ENCODE measurements around the gene RAMP3.

DNA sequence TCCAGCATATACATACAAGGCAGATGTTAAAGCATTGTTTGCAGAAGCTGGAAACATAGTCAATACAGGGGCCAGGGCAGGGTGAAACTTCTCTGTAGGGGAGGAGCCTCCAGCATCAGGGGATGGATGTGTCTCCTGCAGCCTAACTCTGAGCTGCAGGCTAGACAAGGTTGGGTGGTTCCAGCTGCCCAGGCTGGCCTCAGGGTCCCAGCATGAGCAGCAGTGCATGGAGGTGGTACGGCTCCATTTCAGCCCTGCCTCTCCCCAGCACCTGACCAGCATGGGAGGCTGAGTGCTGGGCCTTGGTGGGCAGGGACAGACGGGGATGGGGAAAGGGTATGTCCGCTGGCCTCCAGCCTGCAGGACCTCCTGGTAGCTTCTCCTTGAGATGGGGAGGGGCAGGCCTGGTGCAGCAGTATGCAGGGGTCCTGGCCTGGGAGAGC, 38.7 kb upstream of the RAMP3 start:
- TF ChIP-seq, protein P1, sequence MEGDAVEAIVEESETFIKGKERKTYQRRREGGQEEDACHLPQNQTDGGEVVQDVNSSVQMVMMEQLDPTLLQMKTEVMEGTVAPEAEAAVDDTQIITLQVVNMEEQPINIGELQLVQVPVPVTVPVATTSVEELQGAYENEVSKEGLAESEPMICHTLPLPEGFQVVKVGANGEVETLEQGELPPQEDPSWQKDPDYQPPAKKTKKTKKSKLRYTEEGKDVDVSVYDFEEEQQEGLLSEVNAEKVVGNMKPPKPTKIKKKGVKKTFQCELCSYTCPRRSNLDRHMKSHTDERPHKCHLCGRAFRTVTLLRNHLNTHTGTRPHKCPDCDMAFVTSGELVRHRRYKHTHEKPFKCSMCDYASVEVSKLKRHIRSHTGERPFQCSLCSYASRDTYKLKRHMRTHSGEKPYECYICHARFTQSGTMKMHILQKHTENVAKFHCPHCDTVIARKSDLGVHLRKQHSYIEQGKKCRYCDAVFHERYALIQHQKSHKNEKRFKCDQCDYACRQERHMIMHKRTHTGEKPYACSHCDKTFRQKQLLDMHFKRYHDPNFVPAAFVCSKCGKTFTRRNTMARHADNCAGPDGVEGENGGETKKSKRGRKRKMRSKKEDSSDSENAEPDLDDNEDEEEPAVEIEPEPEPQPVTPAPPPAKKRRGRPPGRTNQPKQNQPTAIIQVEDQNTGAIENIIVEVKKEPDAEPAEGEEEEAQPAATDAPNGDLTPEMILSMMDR (conservative IDR thresholded peaks at IDR 0.05 in 1 of 2, IDR thresholded peaks at IDR 0.05 in 1 of 2; ENCODE audit: extremely low read depth in 1 of 2, insufficient read depth in 1 of 2, low read depth in 1 of 2, low read length in 2 of 2), result no peak
- TF ChIP-seq EZH2 (IDR thresholded peaks at IDR 0.05; ENCODE audit: borderline replicate concordance, low read length), result no peak

All from mammary epithelial cell (primary cell).